Naive thymus-derived CD4-positive, alpha-beta T cell (primary cell): ENCODE results near the gene SOX1. TPM values are rescaled to one million over a fixed set of nuclear protein-coding genes. Genes with fewer than 3 reads are reported as not detected.

Experiments
- ATAC-seq: fragments of 150-1000 bp; cut with Tn5 transposase; 2 replicates; pipeline ENCODE4 v1.10.0; 2021; ENCODE audit warnings: mild to moderate bottlenecking, moderate library complexity
- CTCF ChIA-PET: fragments of 350-600 bp; sonication (Branson Sonifier 250); formaldehyde crosslinking; loops from one replicate; lab custom pipeline; 2021; ENCODE audit warnings: antibody characterized with exemption; lab: Charles Lee
- POLR2A ChIA-PET: fragments of 350-600 bp; sonication (Branson Sonifier 250); formaldehyde crosslinking; loops from one replicate; lab custom pipeline; 2021; ENCODE audit warnings: antibody characterized with exemption, inconsistent platforms; lab: Charles Lee
- DNase-seq, 9 donors: peaks; one replicate each; pipeline versions ENCODE4 v3.0.0 to v3.0.0-alpha.2; 2020 to 2022; ENCODE audit warnings: mixed read lengths in 1 of 9
- H3K27ac ChIP-seq: one replicate; pipeline ENCODE4 v1.7.0; 2013; ENCODE audit warnings: mild to moderate bottlenecking, low read depth, low read length, moderate library complexity
- H3K27me3 ChIP-seq, 2 donors: one replicate each; pipeline ENCODE4 v1.7.0; 2013; ENCODE audit warnings: low read length in 2 of 2, mild to moderate bottlenecking in 2 of 2, moderate library complexity in 2 of 2; ENCODE audit not compliant: control insufficient read depth in 2 of 2, insufficient read depth in 2 of 2
- H3K36me3 ChIP-seq, 3 experiments: 1 replicate in 2 of 3; 2 replicates in 1 of 3; pipeline ENCODE4 v1.7.0; 2013; ENCODE audit warnings: low read length in 3 of 3, mild to moderate bottlenecking in 3 of 3, moderate library complexity in 1 of 3; ENCODE audit not compliant: insufficient read depth in 3 of 3, control insufficient read depth in 2 of 3
- H3K4me1 ChIP-seq, 2 donors: one replicate each; pipeline ENCODE4 v1.7.0; 2013; ENCODE audit warnings: low read length in 2 of 2, mild to moderate bottlenecking in 2 of 2, moderate library complexity in 1 of 2; ENCODE audit not compliant: control insufficient read depth in 2 of 2, insufficient read depth in 2 of 2
- H3K4me3 ChIP-seq: 2 replicates; pipeline ENCODE4 v1.7.0; 2013; ENCODE audit warnings: mild to moderate bottlenecking, low read length
- H3K9me3 ChIP-seq, 3 experiments: 1 replicate in 2 of 3; 2 replicates in 1 of 3; pipeline ENCODE4 v1.7.0; 2013; ENCODE audit warnings: low read length in 3 of 3; ENCODE audit not compliant: control insufficient read depth in 2 of 3
- H3K27ac Mint-ChIP-seq, 9 donors: one replicate each; pipeline ENCODE4 v1.8.0; 2020 to 2022; ENCODE audit warnings: mixed read lengths in 9 of 9, mild to moderate bottlenecking in 8 of 9, moderate library complexity in 5 of 9, inconsistent platforms in 2 of 9
- H3K27me3 Mint-ChIP-seq, 5 donors: one replicate each; pipeline ENCODE4 v1.8.0; 2021 to 2022; ENCODE audit warnings: mixed read lengths in 5 of 5, mild to moderate bottlenecking in 1 of 5
- H3K36me3 Mint-ChIP-seq, 5 donors: one replicate each; pipeline ENCODE4 v1.8.0; 2020 to 2022; ENCODE audit warnings: mixed read lengths in 5 of 5, mild to moderate bottlenecking in 3 of 5, inconsistent platforms in 1 of 5
- H3K4me1 Mint-ChIP-seq, 7 donors: one replicate each; pipeline ENCODE4 v1.8.0; 2020 to 2022; ENCODE audit warnings: mixed read lengths in 7 of 7, mild to moderate bottlenecking in 3 of 7, inconsistent platforms in 1 of 7
- H3K4me3 Mint-ChIP-seq, 10 donors: one replicate each; pipeline ENCODE4 v1.8.0; 2020 to 2022; ENCODE audit warnings: mild to moderate bottlenecking in 10 of 10, mixed read lengths in 10 of 10, moderate library complexity in 6 of 10, inconsistent platforms in 2 of 10
- H3K9me3 Mint-ChIP-seq, 11 donors: one replicate each; pipeline ENCODE4 v1.8.0; 2020 to 2022; ENCODE audit warnings: mixed read lengths in 11 of 11, mild to moderate bottlenecking in 4 of 11, inconsistent platforms in 1 of 11, moderate library complexity in 1 of 11
- intact Hi-C, 2 donors: fragments of 100-400 bp; cut with micrococcal nuclease; formaldehyde crosslinking; loops; one replicate each; pipeline ENCODE4 v1.15.1; 2023
- polyA plus RNA-seq, 2 donors: library from polyadenylated mRNA; unstranded; fragments of 300-500 nt; fragmentation: Illumina TruSeq; gene quantifications; one replicate each; pipeline ENCODE4 v1.2.3, GENCODE V29; 2021
- total RNA-seq, 6 experiments: library from RNA in 5 of 6; stranded (reverse) in 5 of 6; gene quantifications; 1 replicate in 5 of 6; 2 replicates in 1 of 6; pipeline ENCODE4 v1.2.3 and lab custom pipeline; 2021 to 2026

Gene SOX1
- total and polyA plus RNA-seq, 7 experiments from 2014 or later, result not detected

DNA sequence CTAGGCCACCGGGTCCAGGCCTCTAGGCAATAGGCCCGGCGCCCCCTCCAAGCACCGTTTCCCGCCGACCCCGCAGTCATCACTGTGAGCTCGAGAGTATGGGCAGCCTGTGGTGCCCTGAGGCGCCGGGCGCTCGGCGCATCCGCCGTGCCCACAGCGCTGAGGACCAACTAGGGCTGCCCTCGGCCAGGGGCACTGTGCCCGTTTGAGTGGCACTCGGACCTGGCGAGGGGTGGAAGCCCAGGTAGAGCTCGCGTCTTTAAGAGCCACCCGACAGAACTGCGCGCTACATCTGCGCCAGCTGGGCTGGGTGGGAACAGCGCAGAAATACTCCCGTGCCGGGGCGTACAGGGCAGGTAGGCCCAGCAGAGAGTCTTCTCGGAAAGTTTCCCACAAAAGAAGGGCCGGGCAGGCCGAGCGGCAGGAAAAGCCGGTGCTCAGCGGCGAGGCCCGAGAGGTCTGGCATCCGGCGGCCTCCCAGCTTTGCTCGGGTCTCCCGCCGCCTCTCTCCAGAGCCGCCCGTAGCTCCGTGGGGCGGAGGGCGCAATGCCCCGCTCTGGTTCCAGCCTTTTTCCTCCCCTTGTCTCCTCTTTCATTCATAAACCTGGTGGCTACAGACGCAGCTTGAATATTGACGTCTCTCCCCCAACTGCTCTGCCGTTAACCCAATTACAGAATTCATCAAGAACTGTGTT lies 5.4 kb upstream of the SOX1 start:
- no peaks in the 10 kb centered on the region for H3K36me3 ChIP-seq
- Mint-ChIP-seq H3K4me1 (peaks cover 0 to 26% (median 18%) of the 10 kb centered on the region in 7 donors), H3K36me3 (peaks cover 0 to 15% (median 0%) of the 10 kb centered on the region in 5 donors), H3K9me3 (peaks cover 0 to 30% (median 5%) of the 10 kb centered on the region in 11 donors), H3K4me3 (peak overlapping the region in 1 of 10 donors; percentile 46), H3K27me3 (peaks cover 65 to 91% (median 68%) of the 10 kb centered on the region in 5 donors), H3K27ac (peak overlapping the region in 1 of 9 donors; percentile 63)
- H3K27ac ChIP-seq, result no peak overlapping the region
- H3K27me3 ChIP-seq, result peaks cover 5 to 28% of the 10 kb centered on the region in 2 donors
- intact Hi-C loops, result no loop called here
- DNase-seq, result no peak
- ChIA-PET POLR2A (no interaction called here), CTCF (no interaction called here)
- H3K4me3 ChIP-seq, result no peak overlapping the region
- no peaks in the 10 kb centered on the region for H3K9me3 ChIP-seq
- no peak for ATAC-seq
- peaks cover 0 to 9% of the 10 kb centered on the region in 2 donors for H3K4me1 ChIP-seq

DNA sequence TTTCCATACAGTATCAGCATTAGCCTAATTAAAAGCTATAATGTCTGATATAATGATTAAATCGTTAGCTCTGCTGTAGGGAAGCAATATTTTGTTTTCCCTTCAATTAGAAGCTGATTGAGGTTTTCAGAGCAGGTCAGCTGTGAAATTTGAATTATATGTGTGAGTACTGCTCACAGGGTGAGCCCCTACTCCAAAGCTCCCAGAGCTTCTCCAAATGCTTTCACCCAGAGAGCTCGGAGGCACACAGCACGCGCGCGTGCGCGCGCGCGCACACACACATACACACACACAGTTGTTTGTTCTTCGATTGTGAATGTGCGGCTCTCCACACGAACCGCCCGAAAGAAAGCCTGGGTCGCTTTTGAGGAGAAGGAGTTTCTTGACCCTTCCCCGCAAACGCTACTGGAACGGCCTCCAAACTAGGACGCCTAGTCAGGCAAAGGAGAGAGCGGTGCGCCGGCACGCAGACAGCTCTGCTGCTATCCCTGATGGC lies 4.8 kb upstream of the SOX1 start:
- H3K4me1 Mint-ChIP-seq, result peaks cover 0 to 26% (median 18%) of the 10 kb centered on the region in 7 donors
- H3K4me1 ChIP-seq, result peaks cover 0 to 9% of the 10 kb centered on the region in 2 donors
- peaks cover 5 to 26% of the 10 kb centered on the region in 2 donors for H3K27me3 ChIP-seq
- H3K4me3 ChIP-seq, result no peak overlapping the region
- H3K36me3 ChIP-seq, result no peaks in the 10 kb centered on the region
- DNase-seq (no peak), ATAC-seq (no peak)
- CTCF ChIA-PET, result no interaction called here
- POLR2A ChIA-PET, result no interaction called here
- no peak overlapping the region for H3K27ac ChIP-seq
- peaks cover 0 to 15% (median 0%) of the 10 kb centered on the region in 5 donors for H3K36me3 Mint-ChIP-seq
- intact Hi-C loops, result no loop called here
- peaks cover 63 to 87% (median 68%) of the 10 kb centered on the region in 5 donors for H3K27me3 Mint-ChIP-seq
- H3K9me3 Mint-ChIP-seq, result peaks cover 0 to 30% (median 5%) of the 10 kb centered on the region in 11 donors
- H3K27ac Mint-ChIP-seq, result peak overlapping the region in 1 of 9 donors; percentile 63
- H3K4me3 Mint-ChIP-seq, result peak overlapping the region in 1 of 10 donors; percentile 46
- H3K9me3 ChIP-seq, result no peaks in the 10 kb centered on the region

DNA sequence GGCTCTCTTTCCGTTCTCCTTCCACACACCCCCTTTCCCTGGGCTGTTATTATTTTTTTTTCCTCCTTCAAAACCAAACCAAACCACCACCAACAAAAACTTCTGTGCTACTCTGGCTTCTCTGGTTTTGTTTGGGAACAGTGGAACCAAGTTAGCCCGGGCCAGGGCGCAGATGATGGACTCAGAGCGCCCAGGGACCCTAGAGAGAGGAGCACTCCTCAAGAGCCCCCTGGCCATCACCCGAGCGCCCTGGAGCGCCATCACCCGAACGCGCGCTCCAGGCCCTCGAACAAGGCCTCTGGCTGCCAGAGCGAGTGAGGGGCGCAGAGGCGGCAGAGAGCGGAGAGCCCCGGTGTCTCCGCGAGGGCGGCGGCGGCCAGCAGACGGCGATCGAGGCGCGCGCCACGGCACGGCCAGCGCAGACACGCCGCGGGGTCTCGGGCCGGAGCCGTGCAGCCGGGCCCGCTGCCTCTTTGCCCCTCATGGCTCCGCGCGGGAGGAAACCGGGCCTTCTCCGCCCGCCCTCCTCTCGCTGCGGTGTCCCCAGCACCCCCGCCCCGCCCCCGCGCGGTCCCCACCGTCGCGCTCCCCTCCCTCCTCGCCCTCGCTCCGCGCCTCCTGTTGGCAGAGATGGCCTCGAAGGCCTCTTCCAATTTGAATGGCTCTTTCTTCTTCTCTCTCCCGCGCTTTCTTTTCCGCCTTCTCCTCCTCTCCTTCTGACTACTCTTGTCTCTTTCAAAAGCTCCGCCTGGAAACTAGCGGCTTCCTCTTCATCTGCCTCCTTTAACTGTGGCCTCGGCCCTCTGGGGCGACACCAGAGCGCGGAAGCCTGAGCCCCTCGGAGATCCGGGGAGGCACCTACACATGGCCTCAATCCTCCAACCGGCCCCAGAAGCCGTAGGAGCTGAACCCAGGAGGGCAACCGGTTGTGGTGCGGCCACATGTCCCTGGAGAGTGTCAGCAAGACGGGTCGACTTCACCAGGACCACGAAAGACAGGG lies 4.1 kb upstream of the SOX1 start:
- no peak for ATAC-seq
- Histone ChIP-seq H3K9me3 (no peaks in the 10 kb centered on the region), H3K27me3 (peaks cover 5 to 26% of the 10 kb centered on the region in 2 donors), H3K36me3 (no peaks in the 10 kb centered on the region), H3K4me1 (peaks cover 0 to 9% of the 10 kb centered on the region in 2 donors), H3K27ac (no peak overlapping the region), H3K4me3 (no peak overlapping the region)
- peaks cover 0 to 30% (median 6%) of the 10 kb centered on the region in 11 donors for H3K9me3 Mint-ChIP-seq
- H3K4me1 Mint-ChIP-seq, result peaks cover 0 to 26% (median 18%) of the 10 kb centered on the region in 7 donors
- peaks cover 63 to 85% (median 68%) of the 10 kb centered on the region in 5 donors for H3K27me3 Mint-ChIP-seq
- H3K36me3 Mint-ChIP-seq, result peaks cover 0 to 15% (median 0%) of the 10 kb centered on the region in 5 donors
- intact Hi-C loops, result no loop called here
- peak overlapping the region in 8 of 10 donors; percentile 5 to 70 (median 47) for H3K4me3 Mint-ChIP-seq
- peak overlapping the region in 1 of 9 donors; percentile 67 for H3K27ac Mint-ChIP-seq
- POLR2A ChIA-PET, result no interaction called here
- DNase-seq, result no peak
- CTCF ChIA-PET, result no interaction called here

DNA sequence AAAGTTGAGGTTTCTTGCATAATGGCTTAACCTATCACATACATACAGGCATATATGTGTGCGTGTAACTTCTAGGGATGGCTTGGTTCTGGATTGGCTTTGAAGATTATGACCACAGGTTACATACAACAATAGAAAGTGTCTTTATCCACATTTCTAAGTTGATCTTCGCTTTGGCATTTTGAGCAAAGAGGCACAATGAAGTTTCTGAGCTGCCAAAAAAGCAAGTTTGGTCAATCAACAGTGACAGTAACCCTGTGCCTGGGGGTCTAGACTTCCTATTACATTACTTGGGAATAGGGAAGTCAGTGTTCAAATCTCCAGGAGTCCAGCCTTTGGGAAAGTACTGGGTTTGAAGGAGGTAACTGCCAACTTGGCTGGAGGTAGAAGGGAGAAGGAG lies 3.1 kb upstream of the SOX1 start:
- ChIA-PET POLR2A (no interaction called here), CTCF (no interaction called here)
- Histone ChIP-seq H3K9me3 (peaks cover 0 to under 1% (median 0%) of the 10 kb centered on the region in 3 experiments), H3K27ac (no peak overlapping the region), H3K4me3 (no peak overlapping the region), H3K36me3 (no peaks in the 10 kb centered on the region), H3K27me3 (peaks cover 5 to 26% of the 10 kb centered on the region in 2 donors), H3K4me1 (peaks cover 0 to 9% of the 10 kb centered on the region in 2 donors)
- Mint-ChIP-seq H3K36me3 (peaks cover 0 to 15% (median under 1%) of the 10 kb centered on the region in 5 donors), H3K4me1 (peaks cover 0 to 26% (median 18%) of the 10 kb centered on the region in 7 donors), H3K27ac (peak overlapping the region in 1 of 9 donors; percentile 58), H3K27me3 (peaks cover 58 to 77% (median 63%) of the 10 kb centered on the region in 5 donors), H3K4me3 (peak overlapping the region in 2 of 10 donors; percentile 29 to 45), H3K9me3 (peaks cover 0 to 32% (median 6%) of the 10 kb centered on the region in 11 donors)
- DNase-seq (no peak), ATAC-seq (no peak)
- intact Hi-C loops, result no loop called here

DNA sequence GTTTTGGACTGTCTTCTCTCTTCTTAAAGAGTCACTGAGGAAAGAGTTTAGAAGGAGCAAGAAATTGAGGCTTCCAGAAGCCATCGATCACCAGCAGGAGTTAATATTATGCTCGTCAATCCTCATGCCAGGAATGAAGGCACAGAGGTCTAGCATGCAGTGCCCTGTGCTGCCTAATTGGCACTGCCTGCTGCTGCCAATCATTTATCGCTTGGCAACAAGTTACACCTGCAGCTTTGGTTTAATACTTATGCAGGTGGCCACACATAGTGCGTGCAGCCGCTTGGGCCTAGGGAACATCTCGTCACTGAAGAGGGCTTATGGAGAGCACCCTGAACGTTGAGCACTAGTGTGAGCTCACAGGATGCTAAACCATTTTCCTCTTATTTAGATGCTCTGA lies 2.7 kb upstream of the SOX1 start:
- H3K36me3 ChIP-seq, result no peaks in the 10 kb centered on the region
- Mint-ChIP-seq H3K27ac (peak overlapping the region in 1 of 9 donors; percentile 58), H3K36me3 (peaks cover 0 to 15% (median 2%) of the 10 kb centered on the region in 5 donors), H3K4me1 (peaks cover 4 to 29% (median 20%) of the 10 kb centered on the region in 7 donors), H3K27me3 (peaks cover 58 to 77% (median 63%) of the 10 kb centered on the region in 5 donors), H3K9me3 (peaks cover 0 to 35% (median 8%) of the 10 kb centered on the region in 11 donors), H3K4me3 (peak overlapping the region in 1 of 10 donors; percentile 29)
- H3K27ac ChIP-seq, result no peak overlapping the region
- ChIA-PET POLR2A (no interaction called here), CTCF (no interaction called here)
- DNase-seq (no peak), ATAC-seq (no peak)
- peaks cover 0 to 9% of the 10 kb centered on the region in 2 donors for H3K4me1 ChIP-seq
- peaks cover 0 to 5% (median 0%) of the 10 kb centered on the region in 3 experiments for H3K9me3 ChIP-seq
- intact Hi-C loops, result no loop called here
- H3K27me3 ChIP-seq, result peaks cover 9 to 25% of the 10 kb centered on the region in 2 donors
- H3K4me3 ChIP-seq, result no peak overlapping the region

DNA sequence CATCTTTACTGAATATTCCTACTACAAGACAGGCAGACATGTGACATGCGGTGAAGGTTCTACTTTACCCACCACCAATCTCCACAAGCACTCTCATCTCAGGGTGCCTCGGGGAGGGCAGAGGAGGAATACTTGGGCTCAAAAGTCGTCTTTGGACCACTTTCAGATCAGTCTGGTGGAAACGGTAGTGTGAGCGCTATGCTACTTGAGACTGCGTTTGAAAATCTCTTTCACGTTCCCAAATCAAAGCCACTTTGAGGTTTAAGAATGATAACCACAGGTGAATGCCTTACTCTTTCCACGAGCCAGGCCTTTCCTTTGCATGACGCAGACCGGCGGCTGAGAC lies 1.5 kb upstream of the SOX1 start:
- Mint-ChIP-seq H3K9me3 (peaks cover 0 to 42% (median 15%) of the 10 kb centered on the region in 11 donors), H3K27me3 (peaks cover 58 to 75% (median 62%) of the 10 kb centered on the region in 5 donors), H3K27ac (peak overlapping the region in 1 of 9 donors; percentile 71), H3K4me3 (peak overlapping the region; percentile 41 to 80 (median 68)), H3K36me3 (peaks cover 0 to 15% (median 2%) of the 10 kb centered on the region in 5 donors), H3K4me1 (peaks cover 5 to 31% (median 25%) of the 10 kb centered on the region in 7 donors)
- ChIA-PET CTCF (no interaction called here), POLR2A (no interaction called here)
- H3K4me3 ChIP-seq, result no peak overlapping the region
- peaks cover 9 to 24% of the 10 kb centered on the region in 2 donors for H3K27me3 ChIP-seq
- peaks cover 0 to 15% (median 0%) of the 10 kb centered on the region in 3 experiments for H3K9me3 ChIP-seq
- DNase-seq (no peak), ATAC-seq (no peak)
- peaks cover 0 to 9% of the 10 kb centered on the region in 2 donors for H3K4me1 ChIP-seq
- intact Hi-C loops, result no loop called here
- H3K27ac ChIP-seq, result no peak overlapping the region
- no peaks in the 10 kb centered on the region for H3K36me3 ChIP-seq
